Right lung (tissue), 5 donors: Measurements from ENCODE around the gene TMEM125. TPM values are rescaled to one million over a fixed set of nuclear protein-coding genes. Genes with fewer than 3 reads are reported as not detected.

Source experiments
- DNase-seq, 2 donors: peaks; one replicate each; pipeline ENCODE4 v3.0.0-alpha.2; 2013
- polyA plus RNA-seq, 5 donors: library from polyadenylated mRNA; unstranded; fragments of 120-200 nt; gene quantifications; one replicate each; pipeline versions ENCODE4 v1.2.1 to v1.2.3, GENCODE V29; 2013; ENCODE audit warnings: inconsistent platforms in 1 of 5, low replicate concordance in 1 of 5; ENCODE audit not compliant: insufficient read length in 5 of 5, insufficient read depth in 1 of 5

TMEM125 gene
- polyA plus RNA-seq, 5 donors, result 35.9 to 52.2 (median 47.4) TPM

- no peak for DNase-seq
Observed at GRCh38 chr1:43307458-43308158, 37.8 kb downstream of the TMEM125 start.

- no peak for DNase-seq
Observed at GRCh38 chr1:43308635-43309404, 39.0 kb downstream of the TMEM125 start.

GRCh38 chr1:43309405-43310025 lies 39.7 kb downstream of the TMEM125 start:
- DNase-seq, result no peak

GRCh38 chr1:43311521-43311920 lies 41.7 kb downstream of the TMEM125 start:
- no peak for DNase-seq

GRCh38 chr1:43312212-43312623 lies 42.4 kb downstream of the TMEM125 start:
- no peak for DNase-seq

GRCh38 chr1:43312663-43313515 lies 43.1 kb downstream of the TMEM125 start:
- DNase-seq, result no peak

GRCh38 chr1:43313771-43314170 lies 44.0 kb downstream of the TMEM125 start:
- no peak for DNase-seq

- no peak for DNase-seq
Observed at GRCh38 chr1:43314233-43314632, 44.5 kb downstream of the TMEM125 start.

GRCh38 chr1:43315481-43315880 lies 45.7 kb downstream of the TMEM125 start:
- no peak for DNase-seq

- no peak for DNase-seq
Observed at GRCh38 chr1:43315963-43316737, 46.4 kb downstream of the TMEM125 start.

- no peak for DNase-seq
Observed at GRCh38 chr1:43316738-43317520, 47.1 kb downstream of the TMEM125 start.

GRCh38 chr1:43317817-43318471 lies 48.2 kb downstream of the TMEM125 start:
- no peak for DNase-seq

- no peak for DNase-seq
Observed at GRCh38 chr1:43318831-43319230, 49.0 kb downstream of the TMEM125 start.

GRCh38 chr1:43319288-43319687 lies 49.5 kb downstream of the TMEM125 start:
- DNase-seq, result no peak

- DNase-seq, result no peak
Observed at GRCh38 chr1:43319766-43320165, 50.0 kb downstream of the TMEM125 start.

- no peak for DNase-seq
Observed at GRCh38 chr1:43321331-43321891, 51.6 kb downstream of the TMEM125 start.

- no peak for DNase-seq
Observed at GRCh38 chr1:43322506-43322905, 52.7 kb downstream of the TMEM125 start.
